Caco-2 (cell line): ENCODE data around the gene CHML. TPM values are rescaled to one million over a fixed set of nuclear protein-coding genes. Genes with fewer than 3 reads are reported as not detected.

Source experiments
- BruUV-seq: library from RNA; stranded (reverse); fragments of 400-500 nt; replicated peaks from 2 replicates; lab custom pipeline; 2021; lab: Mats Ljungman, UMichigan
- CTCF ChIA-PET: fragments of 300-600 bp; sonication (Branson Sonifier 250); formaldehyde crosslinking; loops from one replicate; lab custom pipeline; 2022; ENCODE audit warnings: antibody characterized with exemption; lab: Charles Lee
- POLR2A ChIA-PET: fragments of 300-600 bp; sonication (Branson Sonifier 250); formaldehyde crosslinking; loops from one replicate; lab custom pipeline; 2022; ENCODE audit warnings: antibody characterized with exemption; lab: Charles Lee
- DNase-seq, 2 experiments: peaks; one replicate each; pipeline versions ENCODE4 v3.0.0 to v3.0.0-alpha.2; 2020 to 2022
- H3K27me3 ChIP-seq: replicated peaks from 2 replicates; pipeline ENCODE4 v1.6.0; 2011; ENCODE audit warnings: low read length; ENCODE audit not compliant: control insufficient read depth, insufficient read depth
- H3K36me3 ChIP-seq: 2 replicates; pipeline ENCODE4 v1.5.1; 2011; ENCODE audit warnings: low read length; ENCODE audit not compliant: control insufficient read depth, insufficient read depth
- H3K4me1 ChIP-seq: fragments of 250-450 bp; sonication (Bioruptor Pico); 2 replicates; pipeline ENCODE4 v1.5.1; 2020; ENCODE audit warnings: mild to moderate bottlenecking
- H3K4me3 ChIP-seq: 2 replicates; pipeline ENCODE4 v1.5.1; 2011; ENCODE audit warnings: low read depth, mild to moderate bottlenecking, control low read depth, low read length
- H3K9me3 ChIP-seq: fragments of 250-450 bp; sonication (Bioruptor Pico); 2 replicates; pipeline ENCODE4 v1.5.1; 2020; ENCODE audit warnings: mild to moderate bottlenecking, moderate library complexity
- H3K27ac Mint-ChIP-seq: one replicate; pipeline ENCODE4 v1.8.0; 2022; ENCODE audit warnings: mixed read lengths; ENCODE audit not compliant: unreplicated experiment
- H3K27me3 Mint-ChIP-seq: one replicate; pipeline ENCODE4 v1.8.0; 2022; ENCODE audit warnings: mixed read lengths; ENCODE audit not compliant: insufficient read depth, unreplicated experiment
- H3K36me3 Mint-ChIP-seq: one replicate; pipeline ENCODE4 v1.8.0; 2022; ENCODE audit warnings: mild to moderate bottlenecking, mixed read lengths; ENCODE audit not compliant: insufficient read depth, unreplicated experiment
- H3K4me1 Mint-ChIP-seq: one replicate; pipeline ENCODE4 v1.8.0; 2022; ENCODE audit warnings: low read depth, mixed read lengths; ENCODE audit not compliant: unreplicated experiment
- H3K4me3 Mint-ChIP-seq: one replicate; pipeline ENCODE4 v1.8.0; 2022; ENCODE audit warnings: mild to moderate bottlenecking, moderate library complexity, mixed read lengths; ENCODE audit not compliant: unreplicated experiment
- H3K9me3 Mint-ChIP-seq: one replicate; pipeline ENCODE4 v1.8.0; 2022; ENCODE audit warnings: mixed read lengths; ENCODE audit not compliant: unreplicated experiment
- CTCF ChIP-seq, 2 experiments: fragments of 200-600 bp in 1 of 2; IDR thresholded peaks; 1 replicate in 1 of 2; 2 replicates in 1 of 2; pipeline versions ENCODE4 v1.5.1 to v1.8.0; 2011 to 2022; ENCODE audit warnings: antibody characterized with exemption in 1 of 2, control low read depth in 1 of 2, inconsistent platforms in 1 of 2, low read depth in 1 of 2, low read length in 1 of 2, mild to moderate bottlenecking in 1 of 2, moderate library complexity in 1 of 2; ENCODE audit not compliant: insufficient read depth in 1 of 2, severe bottlenecking in 1 of 2, unreplicated experiment in 1 of 2
- intact Hi-C: fragments of 100-400 bp; cut with micrococcal nuclease; formaldehyde crosslinking; loops from one replicate; pipeline ENCODE4 v1.10.0; 2022; ENCODE audit not compliant: unreplicated experiment
- total RNA-seq: library from RNA; stranded (reverse); gene quantifications from 2 replicates; pipeline ENCODE4 v1.2.3, GENCODE V29; 2022

CHML gene
- total RNA-seq, 1 experiment from 2014 or later: 29.2 TPM

GRCh38 chr1:241642593-241642944, 2.4 kb upstream of the CHML start:
- H3K36me3 Mint-ChIP-seq: peaks cover 19% of the 10 kb centered on the region
- H3K9me3 Mint-ChIP-seq: peaks cover 15% of the 10 kb centered on the region
- no TSS peak for BruUV-seq
- no peaks in the 10 kb centered on the region for H3K27me3 Mint-ChIP-seq
- ChIA-PET CTCF (no interaction called here), POLR2A (no interaction called here)
- no peaks in the 10 kb centered on the region for H3K27me3 ChIP-seq
- H3K27ac Mint-ChIP-seq: peak overlapping the region; percentile 89
- peaks cover 41% of the 10 kb centered on the region for H3K4me1 ChIP-seq
- no peak overlapping the region for H3K4me3 ChIP-seq
- DNase-seq: no peak
- TF ChIP-seq CTCF (IDR thresholded peaks at IDR 0.05; ENCODE audit: insufficient read depth in 1 of 2, low read depth in 1 of 2, low read length in 1 of 2, severe bottlenecking in 1 of 2, unreplicated experiment in 1 of 2): no peak
- peaks cover 21% of the 10 kb centered on the region for H3K9me3 ChIP-seq
- H3K4me1 Mint-ChIP-seq: peaks cover 34% of the 10 kb centered on the region
- intact Hi-C loops: loop anchor here (5.0 to 10.0 kb wide), 2 partner anchors 112 to 205 kb away; partner anchors contain the start of gene EXO1
- H3K36me3 ChIP-seq: no peaks in the 10 kb centered on the region
- peak overlapping the region; percentile 31 for H3K4me3 Mint-ChIP-seq

- no peaks in the 10 kb centered on the region for H3K27me3 Mint-ChIP-seq
- Histone ChIP-seq H3K36me3 (no peaks in the 10 kb centered on the region), H3K9me3 (peaks cover 21% of the 10 kb centered on the region), H3K27me3 (no peaks in the 10 kb centered on the region), H3K4me1 (peaks cover 47% of the 10 kb centered on the region), H3K4me3 (no peak overlapping the region)
- ChIA-PET CTCF (no interaction called here), POLR2A (no interaction called here)
- no TSS peak for BruUV-seq
- H3K4me1 Mint-ChIP-seq: peaks cover 40% of the 10 kb centered on the region
- intact Hi-C loops: loop anchor here (2.0 to 10.0 kb wide), 4 partner anchors 31 to 547 kb away; partner anchors contain the start of gene EXO1
- H3K36me3 Mint-ChIP-seq: peaks cover 19% of the 10 kb centered on the region
- peak; percentile 69 to 78 for DNase-seq
- H3K4me3 Mint-ChIP-seq: peak overlapping the region; percentile 31
- H3K27ac Mint-ChIP-seq: peak overlapping the region; percentile 89
- TF ChIP-seq CTCF (IDR thresholded peaks at IDR 0.05; ENCODE audit: insufficient read depth in 1 of 2, low read depth in 1 of 2, low read length in 1 of 2, severe bottlenecking in 1 of 2, unreplicated experiment in 1 of 2): no peak
- H3K9me3 Mint-ChIP-seq: peaks cover 15% of the 10 kb centered on the region
Observed at GRCh38 chr1:241641773-241642592, 1.8 kb upstream of the CHML start.

GRCh38 chr1:241640867-241641622, 876 bp upstream of the CHML start:
- H3K4me1 Mint-ChIP-seq: peaks cover 43% of the 10 kb centered on the region
- intact Hi-C loops: loop anchor here (2.0 to 10.0 kb wide), 4 partner anchors 30 to 546 kb away; partner anchors contain the start of gene EXO1
- peaks cover 19% of the 10 kb centered on the region for H3K36me3 Mint-ChIP-seq
- peaks cover 15% of the 10 kb centered on the region for H3K9me3 Mint-ChIP-seq
- peak overlapping the region; percentile 83 for H3K4me3 Mint-ChIP-seq
- H3K4me3 ChIP-seq: no peak overlapping the region
- no peak for TF ChIP-seq CTCF (IDR thresholded peaks at IDR 0.05; ENCODE audit: insufficient read depth in 1 of 2, low read depth in 1 of 2, low read length in 1 of 2, severe bottlenecking in 1 of 2, unreplicated experiment in 1 of 2)
- no peaks in the 10 kb centered on the region for H3K36me3 ChIP-seq
- no peaks in the 10 kb centered on the region for H3K27me3 Mint-ChIP-seq
- peaks cover 21% of the 10 kb centered on the region for H3K9me3 ChIP-seq
- CTCF ChIA-PET: interaction anchor here (0.5 kb wide), 1 partner anchor 937 kb away, joined by 5 read pairs; no protein-coding TSS in a partner anchor
- BruUV-seq: TSS peak; percentile 48
- peak; percentile 27 to 59 for DNase-seq
- H3K4me1 ChIP-seq: peaks cover 48% of the 10 kb centered on the region
- POLR2A ChIA-PET: interaction anchor here (0.6 to 0.8 kb wide), 4 partner anchors 32 to 824 kb away, joined by 3 to 10 read pairs (median 4); no protein-coding TSS in a partner anchor
- peak overlapping the region; percentile 89 for H3K27ac Mint-ChIP-seq
- H3K27me3 ChIP-seq: no peaks in the 10 kb centered on the region
